Lower leg skin (tissue), 3 donors: ENCODE results near the gene EGFL7.

ENCODE experiments used
- CTCF ChIP-seq, 3 donors: fragments of 450-650 bp; IDR thresholded peaks; one replicate each; pipeline ENCODE4 v1.5.1; 2016; ENCODE audit warnings: antibody characterized with exemption in 3 of 3, mild to moderate bottlenecking in 3 of 3, moderate library complexity in 2 of 3
- POLR2A ChIP-seq, 2 donors: fragments of 450-650 bp; IDR thresholded peaks; one replicate each; pipeline ENCODE4 v1.6.1; 2016 to 2017; ENCODE audit warnings: antibody characterized with exemption in 2 of 2, mild to moderate bottlenecking in 1 of 2, moderate library complexity in 1 of 2

DNA sequence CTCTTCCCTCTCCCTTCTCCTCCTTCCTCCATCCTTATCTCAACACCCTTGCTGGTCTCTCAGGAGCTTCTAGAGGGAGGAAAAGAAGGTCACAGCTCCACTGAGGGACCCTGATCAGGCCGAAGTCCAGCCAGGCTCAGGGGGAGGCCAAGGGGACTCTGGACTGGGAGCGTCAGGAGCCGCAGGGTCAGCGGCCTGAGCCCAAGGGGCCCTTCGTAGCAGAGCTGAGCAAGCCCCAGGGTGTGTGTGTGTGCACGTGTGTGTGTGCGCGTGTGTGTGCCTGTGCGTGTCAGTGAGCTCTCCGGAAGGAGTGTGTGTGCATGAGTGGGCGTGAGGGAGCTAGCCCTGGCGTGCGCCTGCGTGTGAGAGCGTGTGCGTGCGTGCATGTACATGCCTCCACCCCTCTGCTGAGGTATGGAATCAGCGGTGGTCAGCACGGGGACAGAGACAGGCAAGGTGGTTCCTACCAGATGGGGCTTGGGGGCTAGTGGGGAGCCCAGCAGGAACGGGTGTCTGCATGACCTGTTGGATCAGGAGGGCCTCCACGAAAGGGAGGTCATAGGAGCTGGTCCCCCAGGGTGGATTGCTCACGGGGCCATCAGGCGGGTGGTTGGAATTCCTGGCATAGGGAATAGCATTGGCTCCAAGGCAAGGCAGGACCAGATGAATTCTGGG, 34.6 kb downstream of the EGFL7 start:
- TF ChIP-seq CTCF (IDR thresholded peaks at IDR 0.05): peak in 1 of 3 donors; percentile 59
- TF ChIP-seq POLR2A (IDR thresholded peaks at IDR 0.05): no peak
